Breast epithelium (tissue), 4 donors: ENCODE results near the gene BRICD5. TPM values are rescaled to one million over a fixed set of nuclear protein-coding genes. Genes with fewer than 3 reads are reported as not detected.

ENCODE experiments used
- DNase-seq, 2 donors: peaks; one replicate each; pipeline ENCODE4 v3.0.0-alpha.2; 2019; ENCODE audit warnings: low spot score in 2 of 2
- H3K27ac ChIP-seq, 2 donors: fragments of 200-600 bp; sonication (generic) in 1 of 2; one replicate each; pipeline ENCODE4 v1.5.1; 2016 to 2019; ENCODE audit warnings: mild to moderate bottlenecking in 1 of 2
- H3K27me3 ChIP-seq, 2 donors: fragments of 200-600 bp; sonication (generic) in 1 of 2; one replicate each; pipeline versions ENCODE4 v1.5.1 to v1.6.0; 2017 to 2019; ENCODE audit warnings: control low read depth in 1 of 2, mild to moderate bottlenecking in 1 of 2
- H3K36me3 ChIP-seq: fragments of 200-600 bp; one replicate; pipeline ENCODE4 v1.5.1; 2019
- H3K4me1 ChIP-seq, 2 donors: fragments of 200-600 bp; sonication (generic); one replicate each; pipeline ENCODE4 v1.5.1; 2016 to 2019; ENCODE audit warnings: control low read depth in 1 of 2
- H3K4me3 ChIP-seq, 3 donors: fragments of 200-600 bp; sonication (generic); 1 replicate in 2 of 3; 2 replicates in 1 of 3; pipeline ENCODE4 v1.5.1; 2016 to 2019; ENCODE audit warnings: mild to moderate bottlenecking in 3 of 3, moderate library complexity in 2 of 3
- H3K9me3 ChIP-seq, 2 donors: fragments of 200-600 bp; sonication (generic) in 1 of 2; one replicate each; pipeline ENCODE4 v1.5.1; 2016 to 2019; ENCODE audit warnings: control low read depth in 1 of 2
- POLR2A ChIP-seq: fragments of 450-650 bp; IDR thresholded peaks from one replicate; pipeline ENCODE4 v1.6.1; 2016; ENCODE audit warnings: antibody characterized with exemption, mild to moderate bottlenecking, moderate library complexity
- POLR2AphosphoS5 ChIP-seq, 3 donors: sonication (generic); formaldehyde crosslinking; IDR thresholded peaks; one replicate each; pipeline ENCODE4 v1.6.1; 2017; ENCODE audit warnings: antibody characterized with exemption in 3 of 3
- intact Hi-C: fragments of 100-400 bp; cut with DNase I; formaldehyde crosslinking; loops from one replicate; pipeline ENCODE4 v1.15.1; 2023; ENCODE audit warnings: low total_unique reads
- total RNA-seq, 3 donors: library from RNA; depleted of rRNA; stranded (reverse); fragments of >200 nt; gene quantifications; one replicate each; pipeline ENCODE4 v1.1.0, GENCODE V29; 2016
- TF ChIP-seq, protein P1 (sequence below), 3 donors: fragments of 450-650 bp; IDR thresholded peaks; one replicate each; pipeline ENCODE4 v1.5.1; 2016 to 2017; ENCODE audit warnings: antibody characterized with exemption in 3 of 3, mild to moderate bottlenecking in 3 of 3, moderate library complexity in 3 of 3

Gene BRICD5
- total RNA-seq, 3 donors from 2014 or later, result 1.4 to 7.5 (median 5.9) TPM

DNA sequence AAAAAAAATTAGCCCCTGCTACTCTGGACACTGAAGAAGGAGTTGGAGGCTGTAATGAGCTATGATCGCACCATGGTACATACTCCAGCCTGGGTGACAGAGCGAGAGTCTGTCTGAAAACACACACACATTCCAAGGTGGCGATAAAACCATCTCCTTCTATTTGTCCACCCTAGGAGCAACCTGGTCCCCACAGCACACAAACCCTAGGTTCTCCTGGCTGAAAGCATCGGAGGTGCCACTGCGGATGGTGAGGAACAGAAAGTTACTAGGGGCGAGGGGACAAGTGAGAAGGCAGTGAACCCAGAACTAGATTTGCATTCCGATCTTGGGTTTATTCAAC, 42.1 kb upstream of the BRICD5 start:
- H3K36me3 ChIP-seq, result peaks cover 8% of the 10 kb centered on the region
- H3K27me3 ChIP-seq, result no peaks in the 10 kb centered on the region
- intact Hi-C loops, result no loop called here
- H3K4me1 ChIP-seq, result peaks cover 0 to 4% of the 10 kb centered on the region in 2 donors
- no peak overlapping the region for H3K27ac ChIP-seq
- TF ChIP-seq POLR2AphosphoS5 (IDR thresholded peaks at IDR 0.05), result no peak
- no peak for TF ChIP-seq POLR2A
- TF ChIP-seq, protein P1, sequence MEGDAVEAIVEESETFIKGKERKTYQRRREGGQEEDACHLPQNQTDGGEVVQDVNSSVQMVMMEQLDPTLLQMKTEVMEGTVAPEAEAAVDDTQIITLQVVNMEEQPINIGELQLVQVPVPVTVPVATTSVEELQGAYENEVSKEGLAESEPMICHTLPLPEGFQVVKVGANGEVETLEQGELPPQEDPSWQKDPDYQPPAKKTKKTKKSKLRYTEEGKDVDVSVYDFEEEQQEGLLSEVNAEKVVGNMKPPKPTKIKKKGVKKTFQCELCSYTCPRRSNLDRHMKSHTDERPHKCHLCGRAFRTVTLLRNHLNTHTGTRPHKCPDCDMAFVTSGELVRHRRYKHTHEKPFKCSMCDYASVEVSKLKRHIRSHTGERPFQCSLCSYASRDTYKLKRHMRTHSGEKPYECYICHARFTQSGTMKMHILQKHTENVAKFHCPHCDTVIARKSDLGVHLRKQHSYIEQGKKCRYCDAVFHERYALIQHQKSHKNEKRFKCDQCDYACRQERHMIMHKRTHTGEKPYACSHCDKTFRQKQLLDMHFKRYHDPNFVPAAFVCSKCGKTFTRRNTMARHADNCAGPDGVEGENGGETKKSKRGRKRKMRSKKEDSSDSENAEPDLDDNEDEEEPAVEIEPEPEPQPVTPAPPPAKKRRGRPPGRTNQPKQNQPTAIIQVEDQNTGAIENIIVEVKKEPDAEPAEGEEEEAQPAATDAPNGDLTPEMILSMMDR (IDR thresholded peaks at IDR 0.05), result no peak
- no peak for DNase-seq
- no peak overlapping the region for H3K4me3 ChIP-seq
- H3K9me3 ChIP-seq, result no peaks in the 10 kb centered on the region

DNA sequence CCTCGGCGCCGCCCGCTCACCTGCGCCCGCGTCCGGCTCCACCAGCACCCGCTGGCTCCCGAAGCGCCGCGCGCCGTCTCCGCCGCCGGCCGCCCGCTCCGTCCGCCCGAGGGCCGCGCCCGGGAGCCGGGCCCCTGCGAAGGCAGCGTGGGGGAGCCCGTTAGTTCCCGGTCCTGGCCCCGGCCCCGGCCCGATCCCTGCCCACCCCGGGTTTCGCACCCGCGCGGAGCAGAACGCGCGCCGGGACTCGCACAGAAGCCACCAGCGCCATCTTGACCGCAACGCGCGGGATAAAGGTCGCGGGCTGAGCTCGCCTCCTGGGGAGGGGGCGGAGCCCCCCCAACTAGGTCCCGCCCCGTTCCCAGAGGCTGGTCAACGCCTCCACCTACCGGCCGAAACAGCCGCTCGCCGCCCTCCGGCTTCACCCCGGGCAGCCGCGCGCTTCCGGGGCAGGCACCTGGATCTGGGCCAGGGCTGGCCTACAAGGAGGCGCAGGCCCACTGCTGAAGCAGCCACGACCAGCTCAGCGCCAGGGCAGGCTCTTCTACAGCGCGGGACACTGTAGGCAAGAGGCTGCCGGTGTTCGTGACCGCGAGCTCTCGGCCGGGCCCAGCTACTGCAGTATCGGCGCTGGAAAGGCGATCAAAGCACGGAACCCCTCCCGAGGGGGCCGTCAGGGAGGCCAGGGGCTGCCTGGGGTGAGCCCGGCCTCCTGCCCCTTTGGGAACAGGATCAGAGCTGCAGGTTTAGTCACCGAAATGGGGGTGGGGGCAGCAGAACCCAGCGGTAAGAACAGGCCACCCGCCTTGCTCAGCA, 40.8 kb upstream of the BRICD5 start, which contains the start of gene ECI1:
Gene ECI1, minus strand, starts transcription at position 292 of the 816 bp plus-strand sequence. Its CDS starts 21 bp downstream, at position 271.
- H3K4me3 ChIP-seq, result peak within 1 kb of the TSS; percentile 65 to 88 (median 71)
- intact Hi-C loops, result no loop called here
- TF ChIP-seq POLR2A (no peak), POLR2AphosphoS5 (IDR thresholded peaks at IDR 0.05) (peak; percentile 56 to 73 (median 59))
- TF ChIP-seq, protein P1 (IDR thresholded peaks at IDR 0.05), result peak; percentile 38 to 81 (median 60)
- no peaks in the 10 kb centered on the region for H3K9me3 ChIP-seq
- H3K4me1 ChIP-seq, result peaks cover 0 to 4% of the 10 kb centered on the region in 2 donors
- H3K36me3 ChIP-seq, result peaks cover 1% of the 10 kb centered on the region
- peak; percentile 85 to 91 for DNase-seq
- peak within 1 kb of the TSS; percentile 85 to 94 for H3K27ac ChIP-seq
- no peaks in the 10 kb centered on the region for H3K27me3 ChIP-seq

DNA sequence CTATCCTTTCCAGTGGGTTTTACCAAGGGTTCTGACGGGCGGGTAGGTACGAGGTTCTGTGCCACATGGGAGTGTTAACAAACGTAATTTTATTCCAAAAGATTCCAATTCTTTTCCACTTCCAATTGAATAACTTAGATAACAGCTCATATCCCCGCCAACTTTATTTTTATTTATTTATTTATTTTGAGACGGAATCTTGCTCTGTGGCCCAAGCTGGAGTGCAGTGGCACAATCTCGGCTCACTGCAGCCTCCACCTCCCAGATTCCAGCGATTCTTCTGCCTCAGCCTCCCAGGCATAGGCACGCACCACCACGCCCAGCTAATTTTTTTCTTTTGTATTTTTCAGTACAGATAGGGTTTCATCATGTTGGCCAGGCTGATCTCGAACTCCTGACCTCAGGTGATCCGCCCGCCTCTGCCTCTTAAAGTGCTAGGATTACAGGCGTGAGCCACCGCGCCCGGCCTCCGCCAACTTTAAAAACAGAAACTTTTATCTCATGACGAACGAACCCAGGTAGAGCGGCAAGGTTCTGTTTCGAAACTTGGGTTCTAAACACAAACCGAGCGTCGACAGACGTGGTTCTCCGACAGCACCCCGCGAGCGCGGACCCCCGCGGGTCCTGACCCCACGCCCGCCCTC, 40.1 kb upstream of the BRICD5 start:
- Histone ChIP-seq H3K9me3 (no peaks in the 10 kb centered on the region), H3K27me3 (no peaks in the 10 kb centered on the region), H3K27ac (peak overlapping the region; percentile 85 to 94), H3K36me3 (no peaks in the 10 kb centered on the region), H3K4me1 (peaks cover 0 to 4% of the 10 kb centered on the region in 2 donors), H3K4me3 (peak overlapping the region; percentile 65 to 88 (median 71))
- TF ChIP-seq, protein P1 (IDR thresholded peaks at IDR 0.05), result no peak
- TF ChIP-seq POLR2AphosphoS5 (IDR thresholded peaks at IDR 0.05) (no peak), POLR2A (no peak)
- intact Hi-C loops, result no loop called here
- no peak for DNase-seq

DNA sequence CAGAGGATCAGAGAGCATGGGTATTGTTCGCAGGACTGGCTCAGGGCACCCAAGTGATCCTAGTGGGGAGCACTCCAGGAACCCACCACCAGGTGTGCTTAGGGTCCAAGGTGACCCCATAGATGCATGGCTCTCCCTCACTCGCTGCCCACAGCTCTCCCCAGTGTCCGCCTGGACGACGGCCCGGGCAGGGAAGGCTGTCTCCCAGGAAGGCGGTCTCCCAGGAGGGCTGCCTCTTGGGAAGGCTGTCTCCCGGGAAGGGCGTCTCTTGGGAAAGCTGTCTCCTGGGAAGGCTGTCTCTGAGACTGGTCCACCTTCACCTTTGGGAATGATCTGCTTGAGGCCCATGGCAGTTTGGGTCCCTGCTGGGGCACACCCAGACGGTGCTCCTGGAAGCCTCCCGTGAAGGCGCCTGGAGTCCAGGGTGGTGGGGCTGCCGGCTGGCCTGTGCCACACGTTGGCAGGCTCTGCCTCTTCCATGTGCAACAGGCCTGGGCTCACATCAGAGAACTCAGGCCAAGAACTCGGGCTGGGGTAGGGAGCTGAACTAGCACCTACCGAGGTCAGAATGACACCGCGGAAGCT, 35.7 kb upstream of the BRICD5 start:
- TF ChIP-seq POLR2A, result no peak
- TF ChIP-seq, protein P1 (IDR thresholded peaks at IDR 0.05), result no peak
- TF ChIP-seq POLR2AphosphoS5 (IDR thresholded peaks at IDR 0.05), result no peak
- Histone ChIP-seq H3K36me3 (no peaks in the 10 kb centered on the region), H3K9me3 (no peaks in the 10 kb centered on the region), H3K27ac (no peak overlapping the region), H3K27me3 (no peaks in the 10 kb centered on the region), H3K4me3 (no peak overlapping the region), H3K4me1 (peaks cover 0 to 4% of the 10 kb centered on the region in 2 donors)
- intact Hi-C loops, result no loop called here
- no peak for DNase-seq
